NT2/D1 (cell line): ENCODE measurements around the gene SNRPE.
A peak's percentile ranks its signal among the peaks of the same experiment; 100 is the strongest.

Source experiments
- DNase-seq: peaks from one replicate; pipeline ENCODE4 v3.0.0-alpha.2; 2011; ENCODE audit warnings: low read depth, low spot score
- H3K27me3 ChIP-seq: 2 replicates; pipeline ENCODE4 v1.6.0; 2011; ENCODE audit warnings: mild to moderate bottlenecking; ENCODE audit not compliant: insufficient read length, insufficient read depth
- H3K36me3 ChIP-seq: 2 replicates; pipeline ENCODE4 v1.6.1; 2011; ENCODE audit warnings: mild to moderate bottlenecking, low read length, mixed read lengths; ENCODE audit not compliant: insufficient read depth, insufficient read length
- H3K4me1 ChIP-seq: 2 replicates; pipeline ENCODE4 v1.5.1; 2011; ENCODE audit not compliant: insufficient read depth, insufficient read length
- H3K4me3 ChIP-seq: 2 replicates; pipeline ENCODE4 v1.5.1; 2011; ENCODE audit warnings: low read depth; ENCODE audit not compliant: insufficient read length
- H3K9ac ChIP-seq: 2 replicates; pipeline ENCODE4 v1.6.0; 2011; ENCODE audit warnings: low read depth; ENCODE audit not compliant: insufficient read length
- H3K9me3 ChIP-seq: 2 replicates; pipeline ENCODE4 v1.5.1; 2011; ENCODE audit warnings: mild to moderate bottlenecking, low read length; ENCODE audit not compliant: insufficient read depth
- SUZ12 ChIP-seq: IDR thresholded peaks from 2 replicates; pipeline ENCODE4 v1.6.1; 2011; ENCODE audit not compliant: insufficient read length, insufficient read depth; ENCODE audit errors: extremely low read depth
- YY1 ChIP-seq: IDR thresholded peaks from 2 replicates; pipeline ENCODE4 v1.6.1; 2011; ENCODE audit not compliant: insufficient read length, insufficient read depth
- ZNF274 ChIP-seq: IDR thresholded peaks from 2 replicates; pipeline ENCODE4 v1.6.1; 2011; ENCODE audit warnings: mild to moderate bottlenecking, low read depth, low read length

Gene SNRPE

GRCh38 chr1:203860396-203861025, 888 bp upstream of the SNRPE start:
- no peak for TF ChIP-seq ZNF274
- no peak for TF ChIP-seq YY1
- no peak for TF ChIP-seq SUZ12
- no peak overlapping the region for H3K4me3 ChIP-seq

GRCh38 chr1:203867802-203868201, 6.4 kb downstream of the SNRPE start:
- TF ChIP-seq YY1 (no peak), SUZ12 (no peak), ZNF274 (no peak)
- no peaks in the 10 kb centered on the region for H3K9me3 ChIP-seq
- no peak overlapping the region for H3K4me3 ChIP-seq
- H3K4me1 ChIP-seq, result no peaks in the 10 kb centered on the region
- no peak overlapping the region for H3K9ac ChIP-seq
- no peak for DNase-seq
- peaks cover 91% of the 10 kb centered on the region for H3K36me3 ChIP-seq
- H3K27me3 ChIP-seq, result no peaks in the 10 kb centered on the region

More at GRCh38 chr1:203860396-203861025, 888 bp upstream of the SNRPE start:
- Histone ChIP-seq H3K27me3 (no peaks in the 10 kb centered on the region), H3K9me3 (no peaks in the 10 kb centered on the region), H3K9ac (peak overlapping the region; percentile 58), H3K36me3 (peaks cover 49% of the 10 kb centered on the region), H3K4me1 (no peaks in the 10 kb centered on the region)
- DNase-seq, result no peak

GRCh38 chr1:203870245-203870644, 8.8 kb downstream of the SNRPE start:
- no peaks in the 10 kb centered on the region for H3K9me3 ChIP-seq
- H3K4me3 ChIP-seq, result no peak overlapping the region
- H3K36me3 ChIP-seq, result peaks cover 86% of the 10 kb centered on the region
- TF ChIP-seq YY1 (no peak), SUZ12 (no peak), ZNF274 (no peak)
- DNase-seq, result no peak
- H3K27me3 ChIP-seq, result no peaks in the 10 kb centered on the region
- H3K9ac ChIP-seq, result no peak overlapping the region
- H3K4me1 ChIP-seq, result no peaks in the 10 kb centered on the region

- TF ChIP-seq SUZ12 (no peak), YY1 (no peak), ZNF274 (no peak)
- Histone ChIP-seq H3K9ac (peak overlapping the region; percentile 43), H3K36me3 (peaks cover 75% of the 10 kb centered on the region), H3K4me3 (no peak overlapping the region), H3K4me1 (no peaks in the 10 kb centered on the region), H3K27me3 (no peaks in the 10 kb centered on the region), H3K9me3 (no peaks in the 10 kb centered on the region)
- DNase-seq, result peak; percentile 68
Observed at GRCh38 chr1:203871114-203871880, 9.9 kb downstream of the SNRPE start.

- H3K9ac ChIP-seq, result no peak overlapping the region
- H3K4me3 ChIP-seq, result no peak overlapping the region
- no peaks in the 10 kb centered on the region for H3K4me1 ChIP-seq
- no peak for TF ChIP-seq ZNF274
- TF ChIP-seq YY1, result no peak
- H3K36me3 ChIP-seq, result peaks cover 69% of the 10 kb centered on the region
- no peaks in the 10 kb centered on the region for H3K9me3 ChIP-seq
- H3K27me3 ChIP-seq, result no peaks in the 10 kb centered on the region
- no peak for DNase-seq
Observed at GRCh38 chr1:203873094-203873493, 11.7 kb downstream of the SNRPE start.

- H3K9me3 ChIP-seq, result no peaks in the 10 kb centered on the region
- no peaks in the 10 kb centered on the region for H3K27me3 ChIP-seq
- no peak overlapping the region for H3K4me3 ChIP-seq
- no peak for DNase-seq
- no peak overlapping the region for H3K9ac ChIP-seq
- TF ChIP-seq SUZ12 (no peak), YY1 (no peak), ZNF274 (no peak)
- peaks cover 33% of the 10 kb centered on the region for H3K36me3 ChIP-seq
- H3K4me1 ChIP-seq, result no peaks in the 10 kb centered on the region
Observed at GRCh38 chr1:203878422-203878821, 17.0 kb downstream of the SNRPE start.

- Histone ChIP-seq H3K27me3 (no peaks in the 10 kb centered on the region), H3K9ac (no peak overlapping the region), H3K4me1 (no peaks in the 10 kb centered on the region), H3K9me3 (no peaks in the 10 kb centered on the region), H3K36me3 (peaks cover 21% of the 10 kb centered on the region), H3K4me3 (no peak overlapping the region)
- DNase-seq, result no peak
- TF ChIP-seq ZNF274 (no peak), YY1 (no peak), SUZ12 (no peak)
Observed at GRCh38 chr1:203880606-203881005, 19.2 kb downstream of the SNRPE start.
